GM12864 (cell line): ENCODE data around the gene LGALS3.

Source experiments
- DNase-seq: peaks from one replicate; pipeline ENCODE4 v3.0.0-alpha.2; 2011; ENCODE audit warnings: low read depth
- H3K4me3 ChIP-seq: 2 replicates; pipeline ENCODE4 v1.5.1; 2011; ENCODE audit warnings: mild to moderate bottlenecking, low read depth, low read length, control low read depth
- TF ChIP-seq, protein P1 (sequence below): IDR thresholded peaks from 2 replicates; pipeline ENCODE4 v1.5.1; 2011; ENCODE audit warnings: low read depth, mild to moderate bottlenecking, moderate library complexity, low read length, control low read depth, inconsistent platforms; ENCODE audit errors: missing control alignments

The LGALS3 gene

DNA sequence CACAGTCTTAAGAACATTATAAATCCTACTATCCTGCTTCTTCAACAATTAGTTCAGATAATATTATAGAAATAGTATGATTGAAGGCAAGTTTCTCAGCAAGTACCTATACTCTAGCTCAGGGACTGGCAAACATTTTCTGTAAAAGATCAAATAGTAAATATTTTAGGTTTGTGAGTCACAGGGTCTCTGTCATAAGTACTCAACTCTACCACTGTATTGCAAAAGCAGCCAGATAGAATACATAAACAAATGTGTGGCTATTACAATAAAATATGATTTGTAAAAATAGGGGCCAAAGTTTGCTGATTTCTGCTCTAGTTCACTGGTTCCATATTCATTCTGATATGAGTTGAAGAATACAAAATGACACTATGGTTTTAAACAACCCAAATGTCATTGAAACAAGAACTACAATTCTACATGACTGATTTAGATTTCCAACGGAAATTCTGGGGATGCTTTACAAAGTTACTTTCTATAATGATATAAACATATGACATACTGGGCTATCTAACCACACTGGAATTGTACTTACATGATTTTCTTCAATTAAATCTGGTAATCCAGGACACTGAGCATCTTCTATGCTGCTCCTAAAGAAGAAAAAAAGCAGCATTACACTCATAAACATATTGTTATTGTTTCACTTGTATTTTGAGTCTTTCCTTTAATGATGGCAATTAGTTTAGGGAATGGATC, 23.2 kb downstream of the LGALS3 start:
- TF ChIP-seq, protein P1, sequence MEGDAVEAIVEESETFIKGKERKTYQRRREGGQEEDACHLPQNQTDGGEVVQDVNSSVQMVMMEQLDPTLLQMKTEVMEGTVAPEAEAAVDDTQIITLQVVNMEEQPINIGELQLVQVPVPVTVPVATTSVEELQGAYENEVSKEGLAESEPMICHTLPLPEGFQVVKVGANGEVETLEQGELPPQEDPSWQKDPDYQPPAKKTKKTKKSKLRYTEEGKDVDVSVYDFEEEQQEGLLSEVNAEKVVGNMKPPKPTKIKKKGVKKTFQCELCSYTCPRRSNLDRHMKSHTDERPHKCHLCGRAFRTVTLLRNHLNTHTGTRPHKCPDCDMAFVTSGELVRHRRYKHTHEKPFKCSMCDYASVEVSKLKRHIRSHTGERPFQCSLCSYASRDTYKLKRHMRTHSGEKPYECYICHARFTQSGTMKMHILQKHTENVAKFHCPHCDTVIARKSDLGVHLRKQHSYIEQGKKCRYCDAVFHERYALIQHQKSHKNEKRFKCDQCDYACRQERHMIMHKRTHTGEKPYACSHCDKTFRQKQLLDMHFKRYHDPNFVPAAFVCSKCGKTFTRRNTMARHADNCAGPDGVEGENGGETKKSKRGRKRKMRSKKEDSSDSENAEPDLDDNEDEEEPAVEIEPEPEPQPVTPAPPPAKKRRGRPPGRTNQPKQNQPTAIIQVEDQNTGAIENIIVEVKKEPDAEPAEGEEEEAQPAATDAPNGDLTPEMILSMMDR = no peak
- DNase-seq = no peak
- H3K4me3 ChIP-seq = no peak overlapping the region

DNA sequence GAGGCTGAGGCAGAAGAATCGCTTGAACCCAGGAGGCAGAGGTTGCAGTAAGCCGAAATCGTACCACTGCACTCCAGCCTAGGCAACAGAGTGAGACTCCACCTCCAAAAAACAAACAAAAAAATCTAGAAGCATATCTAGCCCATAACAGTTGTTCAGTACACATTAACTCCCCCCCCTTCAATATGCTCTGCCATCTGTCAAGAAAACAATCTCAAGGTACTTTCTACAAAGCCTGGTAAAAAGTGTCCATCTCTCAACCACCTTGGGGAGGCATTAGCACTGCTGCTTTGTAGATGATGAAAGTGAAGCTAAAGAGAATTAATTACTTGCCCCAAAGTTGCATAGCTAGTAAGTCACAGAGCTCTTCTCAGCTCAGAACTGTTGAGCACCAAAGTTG, 24.9 kb downstream of the LGALS3 start:
- no peak for DNase-seq
- TF ChIP-seq, protein P1 = no peak
- H3K4me3 ChIP-seq = no peak overlapping the region

DNA sequence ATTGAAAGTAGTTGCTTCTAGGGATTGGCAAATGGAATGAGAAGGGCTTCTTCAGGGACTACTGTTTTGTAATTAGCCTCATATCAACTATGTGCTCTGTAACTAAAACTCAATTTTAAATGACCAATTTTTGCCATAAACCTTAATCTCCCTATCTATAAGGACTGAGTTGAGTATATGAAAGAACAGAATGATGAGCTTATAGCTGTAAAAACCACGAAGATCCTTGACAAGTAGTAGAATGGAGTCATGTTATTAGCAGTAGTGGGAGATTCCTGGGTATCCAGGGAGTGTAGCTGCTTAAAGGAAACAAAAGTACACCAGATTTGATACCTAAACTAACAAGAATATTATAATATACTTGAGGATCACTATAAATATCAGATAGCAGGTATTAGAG, 28.0 kb downstream of the LGALS3 start:
- no peak overlapping the region for H3K4me3 ChIP-seq
- TF ChIP-seq, protein P1 = no peak
- no peak for DNase-seq

DNA sequence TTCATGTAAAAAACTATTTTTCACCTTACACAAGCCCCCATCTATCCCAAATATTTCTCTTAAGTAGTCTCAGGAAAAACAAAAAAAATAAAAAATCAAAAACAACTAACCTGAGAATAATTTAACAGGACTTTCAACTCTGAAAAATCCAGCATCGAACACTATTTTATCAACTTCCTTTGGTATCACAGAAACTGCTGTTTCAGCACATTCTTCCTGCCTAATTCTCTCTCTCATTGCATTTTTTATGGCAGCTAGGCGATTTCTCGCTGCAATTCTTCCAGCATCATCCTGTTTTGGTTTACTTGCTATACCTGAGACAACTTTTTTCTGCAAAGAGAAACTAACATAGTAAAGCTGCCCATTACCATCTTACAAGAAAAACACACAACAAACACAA, 29.4 kb downstream of the LGALS3 start:
- DNase-seq = no peak
- TF ChIP-seq, protein P1 = no peak
- no peak overlapping the region for H3K4me3 ChIP-seq

DNA sequence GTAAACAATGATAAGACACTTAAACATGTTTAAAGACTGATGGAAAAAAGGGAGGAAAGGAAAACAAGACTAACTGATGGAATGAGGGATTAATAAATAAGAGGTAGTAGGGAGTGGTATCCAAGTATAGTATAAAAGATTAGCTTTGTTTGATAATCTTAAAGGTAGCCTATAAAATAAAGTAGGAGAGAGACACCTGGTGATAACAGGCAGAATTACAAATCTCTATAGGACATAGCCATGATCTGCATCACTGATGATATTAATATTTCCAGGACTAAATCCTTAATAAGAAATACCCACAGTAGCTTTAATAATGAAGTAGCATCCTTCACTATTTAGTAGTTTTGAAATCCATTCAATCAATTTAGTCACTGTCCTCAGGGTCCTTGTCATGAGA, 31.9 kb downstream of the LGALS3 start:
- TF ChIP-seq, protein P1 = peak; percentile 32
- no peak for DNase-seq
- no peak overlapping the region for H3K4me3 ChIP-seq

DNA sequence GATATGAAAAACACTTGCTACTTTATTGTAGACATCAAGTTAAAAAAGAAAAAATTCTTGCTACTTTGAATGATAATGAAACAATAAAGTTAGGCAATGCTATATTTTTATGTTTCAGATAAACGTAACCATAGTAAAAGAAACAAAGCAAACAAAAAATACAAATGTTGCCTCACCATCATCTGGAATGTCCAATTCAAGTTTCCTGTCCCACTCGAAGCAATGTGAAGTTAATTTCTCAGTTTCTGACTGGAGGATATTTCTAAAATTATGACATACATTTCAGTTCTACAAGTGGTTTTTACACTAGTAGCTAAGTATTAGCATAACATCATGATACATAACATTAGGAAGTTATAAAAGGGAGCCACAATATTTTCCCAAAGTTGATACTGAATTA, 41.5 kb downstream of the LGALS3 start:
- DNase-seq = no peak
- no peak overlapping the region for H3K4me3 ChIP-seq
- TF ChIP-seq, protein P1 = no peak

DNA sequence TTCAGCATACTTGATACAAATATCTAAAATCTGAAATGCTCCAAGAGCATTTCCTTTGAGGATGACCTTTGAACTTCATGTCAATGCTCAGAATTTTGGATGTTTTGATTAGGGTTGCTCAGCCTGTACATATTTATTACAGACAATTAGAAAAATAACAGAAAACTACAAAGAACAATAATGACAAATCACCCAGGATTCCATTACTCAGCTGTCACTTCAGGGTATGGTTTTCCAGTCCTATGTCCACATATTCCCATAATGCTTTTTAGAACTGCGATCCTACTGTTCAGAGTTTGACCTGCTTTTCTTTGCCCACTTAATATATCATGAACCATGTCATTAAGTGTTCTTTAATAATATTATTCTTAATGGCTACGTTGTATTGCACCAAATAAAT, 51.0 kb downstream of the LGALS3 start:
- DNase-seq = no peak
- TF ChIP-seq, protein P1 = no peak
- no peak overlapping the region for H3K4me3 ChIP-seq
